Umbilical cord (tissue), 2 donors: Measurements from ENCODE around the gene ADD1. TPM values are rescaled to one million over a fixed set of nuclear protein-coding genes. Genes with fewer than 3 reads are reported as not detected.
"Not testable (repeated sequence)": the region's sequence is repeated elsewhere in the genome, so short reads cannot be mapped to it uniquely, and the experiment has no call there.

ENCODE experiments used
- DNase-seq: peaks from one replicate; pipeline ENCODE4 v3.0.0-alpha.2; 2015; ENCODE audit warnings: low spot score
- total RNA-seq: library from RNA; depleted of rRNA; stranded (reverse); fragments of >200 nt; gene quantifications from one replicate; pipeline ENCODE4 v1.2.3, GENCODE V29; 2014; ENCODE audit warnings: low replicate concordance; ENCODE audit not compliant: insufficient read depth

Gene ADD1
- total RNA-seq, 1 donor from 2014 or later: 182 TPM

GRCh38 chr4:2922453-2923101 is 78.9 kb downstream of the ADD1 start:
- not testable (repeated sequence) for DNase-seq

GRCh38 chr4:2923141-2923551 is 79.5 kb downstream of the ADD1 start:
- DNase-seq: no peak

GRCh38 chr4:2923668-2924173 is 80.1 kb downstream of the ADD1 start:
- no peak for DNase-seq

GRCh38 chr4:2924286-2924685 is 80.6 kb downstream of the ADD1 start:
- no peak for DNase-seq

- no peak for DNase-seq
These were observed 81.2 kb downstream of the ADD1 start for GRCh38 chr4:2924765-2925301.

- DNase-seq: no peak
These were observed 81.9 kb downstream of the ADD1 start for GRCh38 chr4:2925496-2925895.

GRCh38 chr4:2925931-2926860 is 82.6 kb downstream of the ADD1 start:
- no peak for DNase-seq

GRCh38 chr4:2927016-2927695 is 83.5 kb downstream of the ADD1 start:
- DNase-seq: no peak

- DNase-seq: no peak
These were observed 84.0 kb downstream of the ADD1 start for GRCh38 chr4:2927696-2928075.

GRCh38 chr4:2928242-2929176 is 84.9 kb downstream of the ADD1 start:
- no peak for DNase-seq

- no peak for DNase-seq
These were observed 85.8 kb downstream of the ADD1 start for GRCh38 chr4:2929469-2929868.

GRCh38 chr4:2930135-2930757 is 86.6 kb downstream of the ADD1 start:
- no peak for DNase-seq

- DNase-seq: no peak
These were observed 87.3 kb downstream of the ADD1 start for GRCh38 chr4:2930758-2931511.

GRCh38 chr4:2931512-2932301 is 88.1 kb downstream of the ADD1 start:
- no peak for DNase-seq

- no peak for DNase-seq
These were observed 88.8 kb downstream of the ADD1 start for GRCh38 chr4:2932321-2932950.

- DNase-seq: no peak
These were observed 89.4 kb downstream of the ADD1 start for GRCh38 chr4:2932951-2933565.

GRCh38 chr4:2933566-2934076 is 90.0 kb downstream of the ADD1 start:
- no peak for DNase-seq
